HepG2 (cell line): Measurements from ENCODE around the gene SRSF7. TPM values are rescaled to one million over a fixed set of nuclear protein-coding genes. Genes with fewer than 3 reads are reported as not detected.
A peak's percentile ranks its signal among the peaks of the same experiment; 100 is the strongest.

Experiments used
- CEBPG ChIP-seq: IDR thresholded peaks from 2 replicates; pipeline ENCODE4 v1.6.1; 2016
- ERF ChIP-seq: IDR thresholded peaks from 2 replicates; pipeline ENCODE4 v1.6.1; 2018; ENCODE audit warnings: missing biosample characterization, missing genetic modification reagents
- FOXK1 ChIP-seq: sonication (generic); formaldehyde crosslinking; IDR thresholded peaks from 2 replicates; pipeline ENCODE4 v1.4.0; 2020; ENCODE audit warnings: low read depth, missing genetic modification reagents, borderline replicate concordance
- GFI1 ChIP-seq: sonication (generic); formaldehyde crosslinking; IDR thresholded peaks from 2 replicates; pipeline ENCODE4 v1.5.0; 2020; ENCODE audit warnings: missing genetic modification reagents, mild to moderate bottlenecking, borderline replicate concordance
- HNF4A ChIP-seq: sonication (generic); formaldehyde crosslinking; IDR thresholded peaks from 2 replicates; pipeline ENCODE4 v1.4.0; 2020; ENCODE audit warnings: missing genetic modification reagents
- JUNB ChIP-seq: sonication (generic); formaldehyde crosslinking; IDR thresholded peaks from 2 replicates; pipeline ENCODE4 v1.8.0; 2022; ENCODE audit warnings: missing genetic modification reagents, mild to moderate bottlenecking, borderline replicate concordance
- RARA ChIP-seq: IDR thresholded peaks from 2 replicates; pipeline ENCODE4 v1.6.1; 2016; ENCODE audit warnings: missing genetic modification reagents, missing compliant biosample characterization
- RFXAP ChIP-seq: sonication (generic); formaldehyde crosslinking; IDR thresholded peaks from 2 replicates; pipeline ENCODE4 v1.4.0; 2020; ENCODE audit warnings: missing genetic modification reagents, borderline replicate concordance
- STAG1 ChIP-seq: sonication (generic); formaldehyde crosslinking; IDR thresholded peaks from 2 replicates; pipeline ENCODE4 v1.4.0; 2020; ENCODE audit warnings: missing genetic modification reagents
- TOPORS ChIP-seq: sonication (generic); formaldehyde crosslinking; IDR thresholded peaks from 2 replicates; pipeline ENCODE4 v1.8.0; 2023; ENCODE audit warnings: mild to moderate bottlenecking, missing genetic modification reagents
- ZBTB26 ChIP-seq: IDR thresholded peaks from 2 replicates; pipeline ENCODE4 v1.6.1; 2016; ENCODE audit warnings: missing compliant biosample characterization, missing genetic modification reagents, borderline replicate concordance
- ZHX1 ChIP-seq: sonication (generic); formaldehyde crosslinking; IDR thresholded peaks from 2 replicates; pipeline ENCODE4 v1.8.1; 2022; ENCODE audit warnings: low read depth, mild to moderate bottlenecking, missing genetic modification reagents
- ZNF264 ChIP-seq: sonication (generic); formaldehyde crosslinking; IDR thresholded peaks from 2 replicates; pipeline ENCODE4 v1.4.0; 2020; ENCODE audit warnings: missing genetic modification reagents
- ZNF331 ChIP-seq: sonication (generic); formaldehyde crosslinking; IDR thresholded peaks from 2 replicates; pipeline ENCODE4 v1.4.0; 2020; ENCODE audit warnings: missing genetic modification reagents
- ZNF549 ChIP-seq: sonication (generic); formaldehyde crosslinking; IDR thresholded peaks from 2 replicates; pipeline ENCODE4 v1.5.0; 2020; ENCODE audit warnings: missing genetic modification reagents
- ZNF598 ChIP-seq: sonication (generic); formaldehyde crosslinking; IDR thresholded peaks from 2 replicates; pipeline ENCODE4 v1.5.1; 2020; ENCODE audit warnings: mild to moderate bottlenecking, missing genetic modification reagents, borderline replicate concordance
- ZNF646 ChIP-seq: sonication (generic); formaldehyde crosslinking; IDR thresholded peaks from 2 replicates; pipeline ENCODE4 v1.9.0; 2021; ENCODE audit warnings: mild to moderate bottlenecking, missing genetic modification reagents
- ZNF772 ChIP-seq: sonication (generic); formaldehyde crosslinking; IDR thresholded peaks from 2 replicates; pipeline ENCODE4 v1.5.0; 2020; ENCODE audit warnings: mild to moderate bottlenecking, missing genetic modification reagents
- polyA plus RNA-seq, 8 experiments: library from polyadenylated mRNA; depleted of rRNA in 3 of 8; stranded (reverse) in 7 of 8; unstranded in 1 of 8; fragments of >200 nt; fragmentation: Illumina TruSeq in 4 of 8; extraction: Trizol in 4 of 8; gene quantifications; 2 replicates each; pipeline versions ENCODE4 v1.2.1 to v1.2.3, GENCODE V29; 2011 to 2016; ENCODE audit warnings: low read depth in 4 of 8, missing spikeins in 1 of 8, mixed read lengths in 1 of 8; ENCODE audit not compliant: insufficient read depth in 1 of 8
- total RNA-seq, 5 experiments: library from RNA; depleted of rRNA; stranded (reverse); fragments of >200 nt; fragmentation: Illumina TruSeq; extraction: Trizol; gene quantifications; 2 replicates each; pipeline ENCODE4 v1.2.3, GENCODE V29; 2016; ENCODE audit warnings: low read depth in 1 of 5

SRSF7 gene
- total and polyA plus RNA-seq, 2 of the 13 experiments (the other 11 are each of a cell fraction or from before 2014, with no cell fraction given): 172 to 275 TPM

- TF ChIP-seq ZBTB26 (CRISPR knock-in tag): 0 out of 2 replicates have a peak, but pooled peaks have one; percentile 19
- TF ChIP-seq JUNB (CRISPR knock-in tag): no peak
- no peak for TF ChIP-seq FOXK1 (CRISPR knock-in tag)
- TF ChIP-seq ERF (CRISPR knock-in tag): 0 out of 2 replicates have a peak, but pooled peaks have one; percentile 22
- peak; percentile 79 for TF ChIP-seq HNF4A (CRISPR knock-in tag)
- no peak for TF ChIP-seq ZNF598 (CRISPR knock-in tag)
- TF ChIP-seq ZNF646 (CRISPR knock-in tag): no peak
- TF ChIP-seq CEBPG (CRISPR knock-in tag): peak; percentile 60
- TF ChIP-seq ZNF772 (CRISPR knock-in tag): peak; percentile 68; the same call in 1 of the 2 replicates
- 0 out of 2 replicates have a peak, but pooled peaks have one; percentile 3 for TF ChIP-seq STAG1 (CRISPR knock-in tag)
- no peak for TF ChIP-seq ZNF549 (CRISPR knock-in tag)
- TF ChIP-seq GFI1 (CRISPR knock-in tag): 0 out of 2 replicates have a peak, but pooled peaks have one; percentile 18
- peak; percentile 37; the same call in 1 of the 2 replicates for TF ChIP-seq RARA (CRISPR knock-in tag)
- TF ChIP-seq ZNF264: no peak
- TF ChIP-seq ZHX1 (CRISPR knock-in tag): 0 out of 2 replicates have a peak, but pooled peaks have one; percentile 44
- no peak for TF ChIP-seq TOPORS (CRISPR knock-in tag)
- peak; percentile 37; the same call in 1 of the 2 replicates for TF ChIP-seq ZNF331 (CRISPR knock-in tag)
- 0 out of 2 replicates have a peak, but pooled peaks have one; percentile 32 for TF ChIP-seq RFXAP (CRISPR knock-in tag)
Observed at GRCh38 chr2:38733300-38733971, 17.7 kb downstream of the SRSF7 start (continued).
